AG08395 (cell line): Measurements from ENCODE around the gene GRK1.

Experiments used
- DNase-seq: peaks from one replicate; pipeline ENCODE4 v3.0.0; 2012; ENCODE audit warnings: mixed read lengths, low spot score

Gene GRK1

DNA sequence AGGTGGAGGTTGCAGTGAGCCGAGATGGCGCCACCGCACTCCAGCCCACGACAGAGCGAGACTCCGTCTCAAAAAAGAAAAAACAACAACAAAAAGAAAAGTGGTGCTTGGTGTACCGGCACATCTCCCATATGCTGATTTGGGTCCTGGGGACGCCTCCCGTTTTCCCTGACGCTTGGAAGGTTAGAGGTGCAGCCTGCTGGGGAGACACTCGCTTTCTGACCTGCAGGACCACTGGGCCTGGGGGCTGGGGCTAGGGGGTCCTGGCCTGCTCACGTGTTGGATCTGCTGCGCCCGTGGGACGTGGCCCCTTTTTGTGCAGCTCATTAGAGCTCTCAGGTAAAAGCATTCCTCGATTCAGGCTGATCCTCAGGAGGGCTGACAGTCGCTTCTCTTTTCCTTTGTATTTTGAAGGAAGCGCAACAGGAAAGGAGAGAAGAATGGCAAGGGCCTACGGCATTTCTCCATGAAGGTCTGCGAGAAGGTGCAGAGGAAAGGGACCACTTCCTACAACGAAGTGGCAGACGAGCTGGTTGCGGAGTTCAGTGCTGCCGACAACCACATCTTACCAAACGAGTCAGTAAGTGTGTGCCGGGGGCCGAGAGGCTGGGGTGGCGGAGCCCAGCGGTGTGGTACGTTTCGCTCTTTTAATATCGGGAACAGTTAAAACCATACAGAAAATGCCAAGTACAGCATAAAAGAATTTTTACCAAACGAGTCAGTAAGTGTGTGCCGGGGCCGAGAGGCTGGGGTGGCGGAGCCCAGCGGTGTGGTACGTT, 34.1 kb upstream of the GRK1 start:
- DNase-seq, result no peak

DNA sequence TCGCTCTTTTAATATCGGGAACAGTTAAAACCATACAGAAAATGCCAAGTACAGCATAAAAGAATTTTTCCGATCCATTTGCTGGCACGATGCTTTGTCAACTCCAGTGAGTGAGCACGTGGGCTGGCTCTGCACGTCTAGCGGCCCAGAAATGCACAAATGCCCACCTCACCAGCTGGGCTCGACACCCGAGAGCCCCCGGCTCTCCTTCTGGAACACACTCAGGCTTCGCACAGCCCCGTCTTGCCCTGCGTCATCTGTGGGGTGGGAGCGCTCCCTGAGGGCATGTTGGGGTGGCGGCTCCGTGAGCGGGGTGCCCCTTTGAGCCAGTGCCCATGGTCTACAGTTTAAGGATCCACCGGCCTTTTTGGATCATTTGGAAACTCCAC, 33.5 kb upstream of the GRK1 start:
- DNase-seq, result no peak

DNA sequence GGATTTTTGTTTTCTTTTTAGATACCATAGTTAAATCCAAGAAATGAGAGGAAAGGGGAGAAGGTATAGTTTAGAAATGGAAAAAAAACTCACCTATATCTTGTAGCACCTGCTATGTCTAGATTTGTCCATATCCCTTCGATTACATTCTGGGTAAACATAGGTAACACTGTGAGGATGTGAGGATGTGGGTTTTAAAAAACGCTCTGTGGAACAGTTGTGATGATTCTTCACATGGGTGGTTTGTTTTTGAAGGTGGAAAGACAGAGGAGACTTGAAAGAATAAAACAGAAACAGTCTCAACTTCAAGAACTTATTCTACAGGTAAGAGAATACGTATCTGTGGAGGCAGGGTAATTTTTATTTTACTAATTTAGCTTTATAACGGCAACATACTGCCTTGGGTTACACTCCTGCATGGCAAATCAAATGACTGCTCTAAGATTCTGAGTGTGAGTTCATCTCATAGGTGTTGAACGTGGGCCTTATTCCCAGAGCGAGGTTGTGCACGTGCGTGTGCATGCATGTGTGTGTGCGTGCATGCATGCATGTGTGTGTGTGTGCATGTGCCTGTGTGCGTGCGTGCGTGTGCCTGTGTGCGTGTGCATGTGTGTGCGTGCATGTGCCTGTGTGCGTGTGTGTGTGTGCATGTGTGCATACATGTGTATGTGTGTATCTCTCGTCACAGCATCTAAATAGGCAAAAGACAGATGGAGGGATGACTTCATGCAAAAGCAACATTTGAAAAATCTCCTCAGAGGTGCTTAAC, 32.6 kb upstream of the GRK1 start:
- DNase-seq, result no peak

DNA sequence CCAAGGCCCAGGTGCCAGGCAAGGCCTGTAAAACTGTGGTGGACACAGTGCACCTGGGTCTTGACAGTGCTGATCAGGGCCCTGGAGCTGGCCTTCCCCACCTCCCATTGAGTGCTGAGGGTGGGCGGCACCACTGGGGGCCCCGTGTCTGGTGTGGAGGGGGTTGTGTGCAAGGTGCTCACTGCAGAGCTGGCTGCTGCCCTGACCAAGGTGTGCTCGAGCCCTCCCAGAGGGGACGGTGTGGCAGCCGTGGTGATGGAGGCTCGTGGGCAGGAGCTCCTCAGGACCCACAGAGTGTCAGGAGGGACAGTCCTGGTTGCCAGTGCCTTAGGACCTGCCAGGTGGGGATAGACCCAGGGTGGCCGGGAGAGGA, 32.0 kb upstream of the GRK1 start:
- DNase-seq, result no peak

DNA sequence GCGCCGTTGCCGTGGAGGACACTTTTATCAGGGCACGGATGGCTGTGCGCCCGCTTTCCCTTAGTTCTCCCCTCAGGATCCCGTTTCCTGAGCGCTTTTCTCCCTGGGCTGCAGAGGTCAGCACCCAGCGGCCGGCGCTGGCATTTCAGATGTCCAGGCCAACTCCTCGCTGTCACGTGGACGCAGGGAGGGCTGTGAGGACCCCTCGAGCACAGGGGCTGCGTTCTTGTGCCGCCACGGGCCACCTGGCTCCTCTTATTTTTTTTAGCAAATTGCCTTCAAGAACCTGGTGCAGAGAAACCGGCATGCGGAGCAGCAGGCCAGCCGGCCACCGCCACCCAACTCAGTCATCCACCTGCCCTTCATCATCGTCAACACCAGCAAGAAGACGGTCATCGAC, 31.3 kb upstream of the GRK1 start:
- no peak for DNase-seq

DNA sequence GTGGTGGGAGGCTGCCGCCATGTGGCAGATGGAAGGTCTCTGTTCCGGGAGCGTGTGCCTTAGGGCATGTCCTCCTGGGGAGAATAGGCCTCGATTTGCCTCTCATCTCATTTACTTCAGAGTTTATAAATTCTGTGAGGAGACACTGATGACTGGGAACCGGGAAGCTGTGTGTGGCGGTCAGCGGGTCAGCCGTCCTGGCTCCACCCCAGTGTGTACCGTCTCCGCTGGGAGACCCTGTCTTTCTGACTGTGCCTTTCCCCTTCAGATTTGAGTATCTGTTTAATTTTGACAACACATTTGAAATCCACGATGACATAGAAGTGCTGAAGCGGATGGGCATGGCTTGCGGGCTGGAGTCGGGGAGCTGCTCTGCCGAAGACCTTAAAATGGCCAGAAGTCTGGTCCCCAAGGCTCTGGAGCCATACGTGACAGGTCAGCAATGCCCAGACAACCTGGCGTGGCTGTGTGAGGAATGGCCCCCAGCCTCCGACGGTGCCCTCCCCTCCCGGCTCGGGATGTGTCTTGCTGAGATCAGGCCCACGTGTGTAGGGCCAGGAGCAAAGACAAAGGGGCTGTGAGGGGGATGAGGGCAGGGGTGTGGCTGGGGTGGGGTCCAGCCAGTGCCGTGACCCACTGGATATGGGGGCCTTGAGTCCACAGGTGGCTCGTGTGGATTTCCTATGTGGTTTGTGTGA, 30.6 kb upstream of the GRK1 start:
- no peak for DNase-seq

DNA sequence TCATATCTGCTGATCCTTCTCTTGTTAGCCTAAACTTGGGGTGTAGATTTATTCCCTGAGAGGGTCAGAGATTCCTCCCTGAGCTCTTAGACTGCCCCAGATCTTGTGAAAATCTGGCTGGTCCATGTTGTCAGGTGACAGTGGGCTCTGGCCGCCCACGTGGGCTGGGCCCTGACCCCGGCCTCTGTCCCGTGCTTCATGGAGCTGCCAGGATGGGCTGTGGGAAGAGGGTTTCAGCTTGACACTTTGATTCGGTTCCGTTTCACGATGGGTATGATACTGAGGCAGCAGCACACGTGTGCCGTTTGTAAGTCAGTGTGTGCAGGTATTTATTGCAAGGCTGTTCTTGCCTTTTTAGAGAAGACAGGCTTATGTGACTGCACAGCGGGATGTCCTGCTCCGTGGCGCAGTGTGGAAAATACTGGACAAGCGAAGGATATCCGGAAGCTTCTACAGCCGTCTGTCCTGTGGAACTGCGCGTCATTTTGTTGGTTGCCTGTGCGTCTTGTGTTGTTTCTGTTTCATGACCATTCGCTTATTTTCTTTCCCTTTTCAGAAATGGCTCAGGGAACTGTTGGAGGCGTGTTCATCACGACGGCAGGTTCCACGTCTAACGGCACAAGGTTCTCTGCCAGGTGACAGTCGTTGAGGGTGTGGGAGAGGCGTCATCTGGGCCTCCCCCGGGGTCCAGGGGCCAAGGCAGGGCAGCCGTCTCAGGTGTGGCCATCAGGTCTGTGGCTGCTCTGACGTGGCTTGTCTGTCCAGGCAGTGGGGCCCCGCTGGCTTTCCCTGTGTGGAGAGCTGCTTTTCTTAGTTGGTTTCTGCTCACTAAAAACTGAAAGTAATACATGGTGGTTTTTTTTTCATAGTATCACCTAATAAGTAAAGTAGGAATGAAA, 29.5 kb upstream of the GRK1 start:
- no peak for DNase-seq

DNA sequence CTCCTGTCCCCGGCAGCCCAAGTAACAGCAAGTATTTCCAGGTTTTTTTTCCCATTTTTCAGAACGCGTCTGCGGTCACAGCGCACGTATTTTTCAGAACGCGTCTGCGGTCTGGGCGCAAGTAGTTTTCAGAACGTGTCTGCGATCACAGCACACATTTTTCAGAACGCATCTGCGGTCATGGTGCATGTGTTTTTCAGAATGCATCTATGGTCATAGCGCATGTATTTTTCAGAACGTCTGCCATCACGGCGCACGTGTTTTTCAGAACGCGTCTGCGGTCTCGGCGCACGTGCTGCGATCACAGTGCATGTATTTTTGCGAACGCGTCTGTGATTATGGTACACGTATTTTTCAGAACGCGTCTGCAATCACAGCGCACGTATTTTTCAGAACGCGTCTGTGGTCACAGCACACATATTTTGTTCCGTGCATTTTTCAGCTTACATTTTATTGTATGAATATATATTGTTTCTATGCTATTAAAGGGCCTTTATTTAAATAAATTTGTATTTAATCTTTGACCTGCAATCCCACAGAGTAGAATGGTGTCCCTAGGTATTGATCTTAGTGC, 28.8 kb upstream of the GRK1 start:
- DNase-seq, result no peak

DNA sequence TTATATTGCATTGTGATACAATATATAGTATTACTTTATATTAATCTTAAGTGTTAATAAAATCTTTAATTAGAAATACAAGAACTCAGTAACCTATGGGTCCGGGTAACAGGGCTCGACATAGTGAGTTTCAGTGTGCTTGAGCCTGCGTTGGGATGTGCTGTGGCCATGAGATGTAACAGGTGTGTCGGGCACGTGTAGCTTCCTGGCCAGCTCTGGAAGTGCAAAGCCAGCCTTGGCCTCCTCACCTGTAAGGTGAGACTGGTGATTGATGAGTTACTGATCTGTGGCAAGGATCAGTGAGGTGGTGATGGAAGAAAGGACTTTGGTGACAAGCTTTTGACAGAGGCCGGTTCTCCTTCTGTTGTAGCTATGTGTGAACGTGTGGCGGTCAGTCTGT, 28.2 kb upstream of the GRK1 start:
- DNase-seq, result no peak

DNA sequence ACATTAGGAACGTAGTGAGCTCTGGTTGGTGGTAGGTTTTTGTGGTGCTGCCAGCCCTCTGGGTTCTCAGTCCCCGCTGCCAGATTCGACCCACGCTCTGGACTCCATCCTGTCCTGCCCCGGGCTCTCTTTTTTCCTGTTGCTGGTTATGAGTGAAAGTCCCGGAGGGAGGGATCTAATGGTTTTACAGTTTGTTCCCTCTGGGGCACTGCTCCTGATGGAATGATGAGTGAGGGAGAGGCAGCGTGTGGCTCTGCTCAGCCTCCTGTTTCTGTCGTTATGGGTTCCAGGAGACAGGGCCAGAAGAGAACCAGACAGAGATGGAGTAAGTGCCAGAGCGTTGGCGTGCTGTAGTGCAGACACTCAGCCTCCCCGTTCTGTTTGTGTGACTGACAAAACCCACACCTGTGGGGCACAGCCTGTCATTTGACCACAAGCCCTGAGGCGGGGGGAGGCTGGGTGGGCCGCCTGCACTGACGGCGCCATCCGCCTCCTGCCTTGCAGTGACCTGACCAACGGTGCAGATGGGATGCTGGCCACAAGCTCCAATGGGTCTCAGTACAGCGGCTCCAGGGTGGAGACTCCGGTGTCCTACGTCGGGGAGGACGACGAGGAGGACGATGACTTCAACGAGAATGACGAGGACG, 27.3 kb upstream of the GRK1 start:
- DNase-seq, result no peak

DNA sequence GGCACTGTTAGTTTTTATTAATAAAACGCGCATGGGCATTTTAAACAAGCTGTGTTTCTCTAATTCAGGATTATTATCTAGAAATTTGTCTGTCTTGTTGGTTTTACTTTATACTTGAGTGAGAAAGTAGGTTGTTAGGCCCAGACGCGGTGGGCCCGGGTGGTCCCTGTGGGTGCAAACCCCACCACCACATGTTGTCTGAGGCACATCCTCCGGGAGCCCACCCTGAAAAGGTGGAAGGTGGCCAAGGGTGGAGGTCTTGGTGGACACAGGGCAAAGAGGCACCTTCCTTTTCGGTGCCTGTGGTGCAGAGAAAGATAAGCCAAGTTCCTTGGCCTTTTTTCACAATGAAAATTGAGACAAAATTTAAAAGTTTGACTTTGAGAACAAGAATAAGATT, 25.6 kb upstream of the GRK1 start:
- DNase-seq, result no peak

DNA sequence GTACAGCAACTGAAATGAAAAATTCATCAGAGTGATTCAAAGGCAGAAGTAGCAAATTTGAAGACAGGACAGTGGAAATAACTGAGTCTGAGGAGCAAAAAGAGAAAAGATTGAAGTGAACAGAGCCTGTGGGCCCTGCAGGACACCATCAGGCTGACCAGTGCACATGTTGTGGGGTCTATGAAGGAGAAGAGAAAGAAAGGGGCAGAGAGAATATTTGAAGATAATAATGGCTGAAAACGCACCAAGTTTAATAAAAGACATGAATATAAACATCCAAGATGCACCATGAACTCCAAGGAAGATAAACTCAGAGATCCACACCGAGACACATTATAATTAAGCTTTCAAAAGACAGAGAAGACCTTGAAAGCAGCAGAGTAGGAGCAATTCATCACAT, 24.5 kb upstream of the GRK1 start:
- no peak for DNase-seq

DNA sequence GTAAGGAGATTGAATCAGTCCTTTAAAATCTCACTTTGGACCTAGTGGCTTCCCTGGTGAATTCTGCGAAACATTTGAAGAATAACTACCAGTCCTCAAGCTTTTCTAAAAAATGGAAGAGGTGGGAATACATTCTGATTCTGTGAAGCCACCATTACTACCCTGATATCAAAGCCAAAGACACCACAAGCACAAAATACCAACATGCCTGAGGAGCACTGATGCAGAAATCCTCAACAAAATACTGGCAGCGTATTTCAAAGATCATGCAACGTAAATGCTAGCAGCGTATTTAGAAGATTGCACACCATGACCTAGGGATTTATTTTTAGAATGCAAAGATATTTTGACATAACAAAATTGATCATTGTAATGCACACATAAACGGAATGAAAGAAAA, 23.4 kb upstream of the GRK1 start:
- DNase-seq, result no peak

DNA sequence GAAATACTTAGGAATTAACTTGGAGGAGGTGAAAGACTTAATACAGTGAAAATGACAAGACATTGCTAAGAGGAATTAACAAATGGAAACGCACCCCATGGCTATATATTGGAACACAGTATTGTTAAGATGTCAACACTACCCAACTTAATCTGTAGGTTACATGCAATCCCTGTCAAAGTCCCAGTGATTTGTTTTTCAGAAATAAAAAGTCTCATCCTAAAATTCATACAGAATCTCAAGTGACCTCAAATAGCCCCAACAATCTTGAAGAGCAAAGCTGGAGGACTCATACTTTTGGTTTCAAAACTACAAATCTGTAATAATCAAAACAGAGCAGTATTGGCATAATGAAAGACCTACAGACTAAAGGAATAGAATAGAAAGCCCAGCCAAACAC, 22.2 kb upstream of the GRK1 start:
- no peak for DNase-seq

DNA sequence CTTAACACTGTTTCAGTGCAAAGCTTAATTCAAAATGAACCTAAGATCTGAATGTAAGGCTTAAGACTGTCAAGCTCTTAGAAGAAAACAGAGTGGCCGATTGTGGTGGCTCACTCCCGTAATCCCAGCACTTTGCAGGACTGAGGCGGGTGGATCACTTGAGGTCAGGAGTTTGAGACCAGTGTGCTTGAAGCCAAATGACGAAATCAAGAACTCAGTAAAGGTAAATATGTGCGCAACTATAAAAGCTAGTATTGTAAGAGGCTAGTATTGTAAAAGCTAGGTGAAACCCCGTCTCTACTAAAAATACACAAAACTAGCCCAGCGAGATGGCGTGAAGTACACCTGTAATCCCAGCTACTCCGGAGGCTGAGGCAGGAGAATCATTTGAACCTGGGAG, 21.7 kb upstream of the GRK1 start:
- DNase-seq, result no peak

DNA sequence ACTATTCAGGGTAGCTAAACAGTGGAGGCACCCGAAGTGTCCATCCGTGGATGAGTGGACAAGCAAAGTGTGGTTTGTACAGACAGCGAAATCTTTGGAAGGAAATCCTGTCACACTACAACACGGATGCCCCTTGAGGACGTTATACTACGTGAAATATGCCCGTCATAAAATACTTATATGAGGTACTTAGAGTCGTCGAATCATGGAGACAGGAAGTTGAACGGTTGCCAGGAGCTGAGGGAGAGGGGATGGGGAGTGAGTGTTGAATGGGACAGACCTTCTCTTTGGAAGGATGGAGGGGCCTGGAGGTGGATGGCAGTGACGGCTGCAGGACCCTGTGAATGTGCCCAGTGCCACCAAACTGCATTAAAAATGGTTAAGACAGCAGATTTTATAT, 20.6 kb upstream of the GRK1 start:
- no peak for DNase-seq

DNA sequence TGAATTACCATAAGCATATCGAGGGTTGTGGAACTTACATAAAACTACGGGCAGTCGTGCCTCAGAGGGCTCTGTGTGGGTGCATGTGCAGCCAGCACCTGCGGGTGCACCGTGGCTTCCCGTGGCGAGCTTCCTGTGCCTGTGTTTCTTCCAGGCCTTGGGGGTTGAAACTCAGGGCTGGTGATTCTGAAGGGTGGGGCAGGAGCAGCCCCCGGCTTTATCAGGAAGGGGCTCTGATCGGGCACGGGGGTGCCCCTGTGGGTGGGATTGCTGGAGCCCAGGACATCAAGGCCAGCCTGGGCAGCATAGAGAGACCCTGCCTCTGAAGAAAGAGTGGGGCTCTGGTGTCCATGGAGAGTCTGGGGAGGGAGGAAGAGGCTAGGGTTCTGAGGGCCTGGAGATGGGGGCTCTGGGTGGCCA, 20.1 kb upstream of the GRK1 start:
- DNase-seq, result no peak

DNA sequence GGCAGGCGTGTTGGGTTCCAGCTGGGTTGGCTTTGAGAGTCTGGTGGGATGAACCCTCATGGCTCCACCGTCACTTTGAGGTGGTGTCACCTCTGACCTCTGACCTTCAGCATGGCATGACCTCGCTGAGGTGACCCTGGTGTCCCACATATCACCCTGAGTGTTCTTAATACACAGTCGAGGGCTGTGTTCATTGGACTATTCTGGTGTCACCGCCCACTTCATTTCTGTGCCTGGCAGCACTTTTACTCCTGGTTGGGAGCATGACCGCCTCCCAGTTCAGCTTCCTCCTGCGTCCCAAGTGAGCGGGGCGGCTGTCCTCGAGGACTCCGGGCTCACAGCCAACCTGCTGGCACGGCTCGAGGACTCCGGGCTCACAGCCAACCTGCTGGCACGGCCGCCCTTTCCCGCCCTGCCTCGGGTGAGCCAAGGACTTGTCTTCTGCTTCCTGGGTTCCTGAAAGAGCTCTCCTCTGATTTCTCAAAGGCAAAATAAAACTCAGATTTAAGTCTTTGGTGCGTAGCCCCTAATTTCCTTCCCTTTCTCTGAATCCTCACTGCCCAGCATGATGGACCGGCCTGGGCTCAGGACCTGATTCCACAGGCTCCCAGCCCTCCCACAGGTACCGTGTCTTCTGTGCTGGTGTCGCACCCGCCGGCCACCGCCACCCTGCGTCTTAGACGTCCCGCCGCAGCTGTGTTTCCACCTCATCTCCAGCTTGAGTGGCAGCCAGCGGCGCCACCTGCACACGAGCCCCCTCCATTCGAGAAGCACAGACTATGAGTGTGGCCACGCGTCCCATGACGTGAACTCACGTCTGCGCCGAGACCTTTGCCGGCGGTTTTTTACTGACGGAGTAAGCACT, 19.4 kb upstream of the GRK1 start:
- DNase-seq, result peak; percentile 48

DNA sequence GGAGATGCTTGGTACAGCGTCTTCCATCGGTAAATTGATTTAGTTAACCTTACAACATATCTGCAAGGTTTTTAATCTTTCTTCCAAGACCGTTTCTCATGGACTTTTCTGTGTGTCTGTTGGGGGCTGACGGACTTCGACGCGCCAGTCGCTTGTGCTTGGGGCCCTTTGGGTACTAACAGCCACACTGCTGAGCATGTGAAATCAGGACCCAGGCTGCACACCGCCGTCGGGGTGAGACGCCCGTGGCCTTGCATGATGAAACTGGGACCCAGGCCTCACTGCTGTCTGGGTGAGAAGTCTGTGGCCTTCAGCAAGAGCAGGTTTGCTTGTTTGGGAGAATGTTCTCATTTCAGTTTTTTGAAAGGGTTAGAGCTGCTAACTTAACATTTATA, 18.8 kb upstream of the GRK1 start:
- DNase-seq, result no peak

DNA sequence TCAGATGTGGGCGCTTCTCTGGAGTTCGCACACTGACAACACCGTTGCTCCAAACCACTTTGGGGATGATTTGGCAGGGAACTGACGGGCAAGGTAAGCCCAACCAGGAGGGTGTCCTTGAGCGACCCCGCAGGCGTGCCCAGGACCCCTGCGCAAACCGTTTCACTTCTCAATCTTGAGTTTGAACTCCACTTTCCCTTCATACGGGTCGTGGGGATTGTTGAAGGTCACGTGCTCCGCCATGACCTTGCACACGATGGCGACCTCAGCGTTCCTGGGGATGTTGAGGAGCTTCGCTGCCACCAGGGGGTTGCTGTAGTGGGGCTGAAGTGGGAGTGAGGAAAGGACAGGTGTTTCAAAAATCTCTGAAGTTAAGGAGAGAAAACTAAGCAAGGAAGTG, 17.8 kb upstream of the GRK1 start:
- DNase-seq, result no peak
